WI38 (cell line): ENCODE results near the gene CENPE.
"Not testable (repeated sequence)": the region's sequence is repeated elsewhere in the genome, so short reads cannot be mapped to it uniquely, and the experiment has no call there.

Source experiments
- H3K4me3 ChIP-seq: 2 replicates; pipeline ENCODE4 v1.5.1; 2011; ENCODE audit warnings: low read depth, mild to moderate bottlenecking, control low read depth, low read length
- CTCF ChIP-seq: IDR thresholded peaks from 2 replicates; pipeline ENCODE4 v1.5.1; 2012; ENCODE audit warnings: low read depth, mild to moderate bottlenecking, control low read depth, low read length

Gene CENPE

GRCh38 chr4:103198111-103198765 lies at the start of gene CENPE:
TSS of gene CENPE (minus strand) at chr4:103198343. CDS start at chr4:103198319, 24 bp downstream.
- H3K4me3 ChIP-seq, result peak within 1 kb of the TSS; percentile 74
- no peak for TF ChIP-seq CTCF

GRCh38 chr4:103244251-103244650 lies 46.1 kb upstream of the CENPE start:
- no peak overlapping the region for H3K4me3 ChIP-seq
- no peak for TF ChIP-seq CTCF

GRCh38 chr4:103230938-103231337 lies 32.8 kb upstream of the CENPE start:
- not testable (repeated sequence) for H3K4me3 ChIP-seq

- H3K4me3 ChIP-seq, result not testable (repeated sequence)
Observed at GRCh38 chr4:103223556-103223955, 25.4 kb upstream of the CENPE start.

- no peak for TF ChIP-seq CTCF
- H3K4me3 ChIP-seq, result no peak overlapping the region
Observed at GRCh38 chr4:103207673-103208072, 9.5 kb upstream of the CENPE start.

- TF ChIP-seq CTCF, result no peak
- H3K4me3 ChIP-seq, result no peak overlapping the region
Observed at GRCh38 chr4:103204111-103204510, 6.0 kb upstream of the CENPE start.

- no peak overlapping the region for H3K4me3 ChIP-seq
- no peak for TF ChIP-seq CTCF
Observed at GRCh38 chr4:103201724-103202123, 3.6 kb upstream of the CENPE start.

GRCh38 chr4:103201253-103201652 lies 3.1 kb upstream of the CENPE start:
- no peak overlapping the region for H3K4me3 ChIP-seq
- no peak for TF ChIP-seq CTCF
